Astrocyte of the cerebellum (primary cell): Measurements from ENCODE around the gene GLIPR1L2.
A peak's percentile ranks its signal among the peaks of the same experiment; 100 is the strongest.
"Not testable (repeated sequence)": the region's sequence is repeated elsewhere in the genome, so short reads cannot be mapped to it uniquely, and the experiment has no call there.

Experiments
- DNase-seq: peaks from one replicate; pipeline ENCODE4 v3.0.0-alpha.2; 2011; ENCODE audit warnings: low read depth
- H3K4me3 ChIP-seq: 2 replicates; pipeline ENCODE4 v1.5.1; 2011; ENCODE audit warnings: mild to moderate bottlenecking, low read depth, low read length, moderate library complexity
- in situ Hi-C: cut with HindIII; loops from 2 replicates; pipeline ENCODE4 v1.10.0; 2017; ENCODE audit warnings: low sequenced_read_pairs
- TF ChIP-seq, protein P1 (sequence below): IDR thresholded peaks from 2 replicates; pipeline ENCODE4 v1.5.1; 2012; ENCODE audit warnings: low read length, low read depth, moderate library complexity, mild to moderate bottlenecking; ENCODE audit errors: missing control alignments

GLIPR1L2 gene

DNA sequence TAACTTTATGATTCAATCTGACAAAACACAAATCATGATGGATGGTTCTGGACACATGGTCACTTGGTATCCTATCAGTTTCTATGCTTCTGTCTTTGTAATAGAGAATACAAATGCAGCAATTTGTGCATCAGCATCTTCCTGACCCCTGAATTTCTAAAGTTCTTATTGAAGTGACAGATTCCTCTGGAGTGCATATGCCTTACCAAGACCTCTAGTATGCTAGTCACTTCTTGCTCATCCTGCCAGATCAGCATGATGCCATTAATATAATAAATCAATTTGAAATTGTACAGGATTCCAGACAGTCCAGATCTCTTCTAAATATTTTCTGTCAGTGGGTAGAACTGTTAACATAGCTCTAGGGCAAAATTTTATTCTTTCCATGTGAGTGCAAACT is 49.0 kb downstream of the GLIPR1L2 start:
- DNase-seq = no peak
- TF ChIP-seq, protein P1, sequence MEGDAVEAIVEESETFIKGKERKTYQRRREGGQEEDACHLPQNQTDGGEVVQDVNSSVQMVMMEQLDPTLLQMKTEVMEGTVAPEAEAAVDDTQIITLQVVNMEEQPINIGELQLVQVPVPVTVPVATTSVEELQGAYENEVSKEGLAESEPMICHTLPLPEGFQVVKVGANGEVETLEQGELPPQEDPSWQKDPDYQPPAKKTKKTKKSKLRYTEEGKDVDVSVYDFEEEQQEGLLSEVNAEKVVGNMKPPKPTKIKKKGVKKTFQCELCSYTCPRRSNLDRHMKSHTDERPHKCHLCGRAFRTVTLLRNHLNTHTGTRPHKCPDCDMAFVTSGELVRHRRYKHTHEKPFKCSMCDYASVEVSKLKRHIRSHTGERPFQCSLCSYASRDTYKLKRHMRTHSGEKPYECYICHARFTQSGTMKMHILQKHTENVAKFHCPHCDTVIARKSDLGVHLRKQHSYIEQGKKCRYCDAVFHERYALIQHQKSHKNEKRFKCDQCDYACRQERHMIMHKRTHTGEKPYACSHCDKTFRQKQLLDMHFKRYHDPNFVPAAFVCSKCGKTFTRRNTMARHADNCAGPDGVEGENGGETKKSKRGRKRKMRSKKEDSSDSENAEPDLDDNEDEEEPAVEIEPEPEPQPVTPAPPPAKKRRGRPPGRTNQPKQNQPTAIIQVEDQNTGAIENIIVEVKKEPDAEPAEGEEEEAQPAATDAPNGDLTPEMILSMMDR = no peak
- in situ Hi-C loops = no loop called here
- H3K4me3 ChIP-seq = no peak overlapping the region

DNA sequence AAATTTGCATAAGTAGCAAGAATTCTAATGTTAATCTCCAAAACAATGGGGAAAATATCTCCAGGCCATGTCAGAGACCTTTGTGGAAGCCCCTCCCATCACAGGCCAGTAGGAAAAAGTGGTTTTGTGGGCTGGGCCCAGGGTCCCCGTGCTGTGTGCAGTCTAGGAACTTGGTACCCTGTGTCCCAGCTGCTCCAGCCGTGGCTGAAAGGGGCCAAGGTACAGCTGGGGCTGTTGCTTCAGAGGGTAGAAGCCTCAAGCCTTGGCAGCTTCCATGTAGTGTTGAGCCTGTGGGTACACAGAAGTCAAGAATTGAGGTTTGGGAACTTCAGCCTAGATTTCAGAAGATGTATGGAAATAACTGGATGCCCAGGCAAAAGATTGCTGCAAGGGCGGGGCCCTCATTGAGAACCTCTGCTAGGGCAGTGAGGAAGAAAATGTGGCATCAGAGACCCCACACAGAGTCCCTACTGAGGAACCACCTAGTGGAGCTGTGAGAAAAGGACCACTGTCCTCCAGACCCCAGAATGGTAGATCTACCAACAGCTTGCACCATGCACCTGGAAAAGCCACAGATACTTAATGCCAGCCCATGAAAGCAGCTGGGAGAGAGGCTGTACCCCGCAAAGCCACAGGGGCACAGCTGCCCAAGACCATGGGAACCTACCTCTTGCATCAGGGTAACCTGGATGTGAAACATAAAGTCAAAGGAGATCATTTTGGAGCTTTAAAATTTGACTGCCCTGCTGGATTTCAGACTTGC is 51.0 kb downstream of the GLIPR1L2 start:
- in situ Hi-C loops, H3K4me3 ChIP-seq: not testable (repeated sequence)

DNA sequence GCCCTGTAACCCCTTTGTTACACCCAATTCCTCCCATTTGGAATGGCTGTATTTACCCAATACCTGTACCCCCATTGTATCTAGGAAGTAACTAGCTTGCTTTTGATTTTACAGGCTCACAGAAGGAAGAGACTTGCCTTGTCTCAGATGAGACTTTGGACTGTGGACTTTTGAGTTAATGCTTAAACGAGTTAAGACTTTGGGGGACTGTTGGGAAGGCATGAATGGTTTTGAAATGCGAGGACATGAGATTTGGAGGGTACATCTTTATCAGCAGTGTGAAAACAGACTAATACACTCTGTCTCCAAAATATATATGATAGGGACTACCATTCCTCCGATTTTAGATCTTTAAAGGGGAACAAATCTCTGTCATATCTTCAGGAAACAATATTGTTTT is 51.6 kb downstream of the GLIPR1L2 start:
- DNase-seq, in situ Hi-C loops, H3K4me3 ChIP-seq: not testable (repeated sequence)

More for the DNA sequence above, 51.0 kb downstream of the GLIPR1L2 start:
- DNase-seq = not testable (repeated sequence)

DNA sequence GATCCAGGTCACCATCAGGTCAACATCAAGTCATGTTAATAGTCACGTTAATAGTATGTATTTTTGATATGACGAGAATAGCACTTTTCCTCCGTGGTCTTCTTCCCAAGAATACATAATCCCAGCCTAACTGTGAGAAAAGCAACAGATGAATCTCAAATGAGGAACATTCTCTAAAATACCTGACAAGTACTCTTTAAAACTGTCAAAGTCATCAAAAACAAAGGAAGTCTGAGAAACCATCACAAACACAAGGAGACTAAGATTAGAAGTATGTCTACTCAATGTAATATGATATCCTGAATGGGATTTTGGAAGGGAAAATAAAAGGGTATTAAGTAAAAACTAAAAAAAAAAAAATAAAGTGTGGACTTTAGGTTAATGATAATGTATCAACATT is 52.8 kb downstream of the GLIPR1L2 start:
- DNase-seq = no peak
- TF ChIP-seq, protein P1 = no peak

DNA sequence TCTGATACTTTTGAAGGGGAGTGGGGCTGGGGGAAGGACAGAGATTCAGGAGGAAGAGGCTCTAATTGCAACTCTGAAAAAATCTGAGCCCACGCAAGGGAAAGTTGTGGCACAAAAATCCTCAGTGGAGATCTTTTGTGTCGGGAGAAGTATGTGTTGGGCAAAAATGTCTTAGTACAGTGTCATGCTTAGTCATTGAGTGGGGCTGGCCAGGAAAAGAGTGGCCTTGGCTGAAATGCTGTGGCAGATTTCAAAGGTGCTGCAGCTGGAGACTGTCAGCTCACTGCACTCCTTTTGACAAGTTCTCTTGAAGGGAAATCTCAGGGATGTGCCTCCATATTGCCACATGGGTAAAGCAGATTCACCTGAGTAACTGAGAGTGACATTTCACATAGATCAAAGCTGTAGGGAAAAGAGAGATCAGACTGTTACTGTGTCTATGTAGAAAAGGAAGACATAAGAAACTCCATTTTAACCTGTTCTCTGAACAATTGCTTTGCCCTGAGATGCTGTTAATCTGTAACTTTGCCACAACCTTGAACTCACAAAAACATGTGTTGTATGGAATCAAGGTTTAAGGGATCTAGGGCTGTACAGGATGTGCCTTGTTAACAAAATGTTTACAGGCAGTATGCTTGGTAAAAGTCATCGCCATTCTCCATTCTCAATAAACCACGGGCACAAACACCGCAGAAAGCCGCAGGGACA is 53.7 kb downstream of the GLIPR1L2 start:
- no peak for DNase-seq
- H3K4me3 ChIP-seq = no peak overlapping the region
- TF ChIP-seq, protein P1 = no peak
- in situ Hi-C loops = no loop called here

More for the DNA sequence above, 52.8 kb downstream of the GLIPR1L2 start:
- H3K4me3 ChIP-seq = no peak overlapping the region
- in situ Hi-C loops = no loop called here

DNA sequence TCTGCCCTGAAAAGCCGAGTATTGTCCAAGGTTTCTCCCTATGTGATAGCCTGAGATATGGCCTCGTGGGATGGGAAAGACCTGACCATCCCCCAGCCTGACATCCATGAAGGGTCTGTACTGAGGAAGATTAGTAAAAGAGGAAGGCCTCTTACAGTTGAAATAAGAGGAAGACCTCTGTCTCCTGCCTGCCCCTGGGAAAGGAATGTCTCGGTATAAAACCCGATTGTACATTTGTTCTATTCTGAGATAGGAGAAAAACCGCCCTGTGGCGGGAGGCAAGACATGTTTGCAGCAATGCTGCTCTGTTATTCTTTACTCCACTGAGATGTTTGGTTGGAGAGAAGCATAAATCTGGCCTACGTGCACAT is 54.2 kb downstream of the GLIPR1L2 start:
- H3K4me3 ChIP-seq, DNase-seq, in situ Hi-C loops: not testable (repeated sequence)

DNA sequence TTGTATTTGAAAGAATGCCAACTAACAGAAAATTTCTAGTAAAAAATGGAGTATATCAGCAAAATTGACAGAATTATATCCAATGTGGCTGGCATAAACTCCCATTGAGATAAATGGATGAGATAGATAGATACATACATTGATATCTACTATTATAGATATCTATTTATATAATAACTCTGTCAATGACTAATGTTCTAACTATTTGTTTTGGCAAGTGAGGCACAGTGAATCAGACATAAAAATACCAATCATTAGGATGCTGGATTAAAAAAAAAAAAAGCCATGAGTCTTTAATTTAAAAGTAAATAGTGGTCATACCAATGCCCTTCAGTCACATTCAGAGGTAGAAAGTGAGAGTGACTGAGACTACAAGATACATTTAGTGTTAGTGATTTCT is 56.0 kb downstream of the GLIPR1L2 start:
- H3K4me3 ChIP-seq = no peak overlapping the region
- in situ Hi-C loops = no loop called here
- DNase-seq = peak; percentile 29
- TF ChIP-seq, protein P1 = no peak

DNA sequence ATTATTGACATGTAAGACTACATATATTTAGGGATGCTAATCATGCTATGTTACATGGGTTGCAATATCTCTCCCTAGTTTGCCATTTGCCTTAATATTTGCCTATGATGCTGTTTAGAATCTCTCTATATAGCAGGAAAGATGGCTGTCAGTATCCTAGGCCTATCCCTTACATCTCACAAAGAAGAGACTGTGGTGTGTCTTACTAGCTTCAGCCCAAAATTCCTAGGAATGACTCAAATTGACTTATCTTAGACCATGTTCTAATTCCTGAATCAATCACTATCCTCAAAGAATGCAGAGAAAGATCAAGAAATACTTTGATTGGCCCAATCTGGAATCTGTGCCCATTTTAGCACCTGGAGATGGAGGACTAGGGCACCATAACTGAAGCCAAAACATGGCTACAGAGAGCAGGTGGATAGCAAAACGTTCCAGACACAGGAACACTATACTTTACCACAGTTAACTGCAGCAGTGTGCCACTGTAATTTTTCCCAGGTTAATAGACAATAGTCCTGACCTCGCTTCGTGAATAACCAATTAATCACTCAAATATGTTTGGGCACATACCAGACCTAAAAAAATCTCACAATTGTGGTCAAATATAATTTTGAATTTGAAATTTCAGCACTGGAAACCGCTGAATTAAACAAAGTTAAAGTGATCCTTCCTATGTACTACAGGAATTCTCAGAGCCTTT is 57.0 kb downstream of the GLIPR1L2 start:
- TF ChIP-seq, protein P1 = no peak
- H3K4me3 ChIP-seq = no peak overlapping the region
- in situ Hi-C loops = no loop called here
- no peak for DNase-seq
